Measurements from ENCODE around the gene TMEM168.
"Not testable (repeated sequence)": the region's sequence is repeated elsewhere in the genome, so short reads cannot be mapped to it uniquely, and the experiment has no call there.

The TMEM168 gene

GRCh38 chr7:112735261-112735660, 54.9 kb downstream of the TMEM168 start:
- no peak for ATAC-seq
- no peak for TF ChIP-seq GLIS3 (CRISPR knock-in tag; IDR thresholded peaks at IDR 0.05)
- TF ChIP-seq, protein P1, sequence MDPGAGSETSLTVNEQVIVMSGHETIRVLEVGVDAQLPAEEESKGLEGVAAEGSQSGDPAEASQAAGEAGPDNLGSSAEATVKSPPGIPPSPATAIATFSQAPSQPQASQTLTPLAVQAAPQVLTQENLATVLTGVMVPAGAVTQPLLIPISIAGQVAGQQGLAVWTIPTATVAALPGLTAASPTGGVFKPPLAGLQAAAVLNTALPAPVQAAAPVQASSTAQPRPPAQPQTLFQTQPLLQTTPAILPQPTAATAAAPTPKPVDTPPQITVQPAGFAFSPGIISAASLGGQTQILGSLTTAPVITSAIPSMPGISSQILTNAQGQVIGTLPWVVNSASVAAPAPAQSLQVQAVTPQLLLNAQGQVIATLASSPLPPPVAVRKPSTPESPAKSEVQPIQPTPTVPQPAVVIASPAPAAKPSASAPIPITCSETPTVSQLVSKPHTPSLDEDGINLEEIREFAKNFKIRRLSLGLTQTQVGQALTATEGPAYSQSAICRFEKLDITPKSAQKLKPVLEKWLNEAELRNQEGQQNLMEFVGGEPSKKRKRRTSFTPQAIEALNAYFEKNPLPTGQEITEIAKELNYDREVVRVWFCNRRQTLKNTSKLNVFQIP (CRISPR knock-in tag; IDR thresholded peaks at IDR 0.05; ENCODE audit: borderline replicate concordance, low read depth): no peak
- no peak for TF ChIP-seq CREB5 (CRISPR knock-in tag; IDR thresholded peaks at IDR 0.05; ENCODE audit: low read depth)
- no peak for TF ChIP-seq TOX (CRISPR knock-in tag; IDR thresholded peaks at IDR 0.05; ENCODE audit: borderline replicate concordance)
- TF ChIP-seq ZC3H10 (CRISPR knock-in tag; IDR thresholded peaks at IDR 0.05): no peak
- TF ChIP-seq ARNTL (CRISPR knock-in tag; IDR thresholded peaks at IDR 0.05; ENCODE audit: borderline replicate concordance, low read depth): no peak
- TF ChIP-seq CSDC2 (CRISPR knock-in tag; IDR thresholded peaks at IDR 0.05): no peak
- TF ChIP-seq PPARA (CRISPR knock-in tag; IDR thresholded peaks at IDR 0.05; ENCODE audit: borderline replicate concordance): no peak
- no peak for TF ChIP-seq TCF4 (CRISPR knock-in tag; IDR thresholded peaks at IDR 0.05; ENCODE audit: borderline replicate concordance)
- no peak for TF ChIP-seq ISL1 (CRISPR knock-in tag; IDR thresholded peaks at IDR 0.05)
- TF ChIP-seq ZNF70 (CRISPR knock-in tag; IDR thresholded peaks at IDR 0.05): no peak
- no peak for TF ChIP-seq ZFP30 (CRISPR knock-in tag; IDR thresholded peaks at IDR 0.05)
- TF ChIP-seq, protein P2, sequence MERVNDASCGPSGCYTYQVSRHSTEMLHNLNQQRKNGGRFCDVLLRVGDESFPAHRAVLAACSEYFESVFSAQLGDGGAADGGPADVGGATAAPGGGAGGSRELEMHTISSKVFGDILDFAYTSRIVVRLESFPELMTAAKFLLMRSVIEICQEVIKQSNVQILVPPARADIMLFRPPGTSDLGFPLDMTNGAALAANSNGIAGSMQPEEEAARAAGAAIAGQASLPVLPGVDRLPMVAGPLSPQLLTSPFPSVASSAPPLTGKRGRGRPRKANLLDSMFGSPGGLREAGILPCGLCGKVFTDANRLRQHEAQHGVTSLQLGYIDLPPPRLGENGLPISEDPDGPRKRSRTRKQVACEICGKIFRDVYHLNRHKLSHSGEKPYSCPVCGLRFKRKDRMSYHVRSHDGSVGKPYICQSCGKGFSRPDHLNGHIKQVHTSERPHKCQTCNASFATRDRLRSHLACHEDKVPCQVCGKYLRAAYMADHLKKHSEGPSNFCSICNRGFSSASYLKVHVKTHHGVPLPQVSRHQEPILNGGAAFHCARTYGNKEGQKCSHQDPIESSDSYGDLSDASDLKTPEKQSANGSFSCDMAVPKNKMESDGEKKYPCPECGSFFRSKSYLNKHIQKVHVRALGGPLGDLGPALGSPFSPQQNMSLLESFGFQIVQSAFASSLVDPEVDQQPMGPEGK (CRISPR knock-in tag; IDR thresholded peaks at IDR 0.05; ENCODE audit: borderline replicate concordance): no peak
- TF ChIP-seq ZNF565 (CRISPR knock-in tag; conservative IDR thresholded peaks at IDR 0.05; ENCODE audit: low read depth): no peak
- TF ChIP-seq ZFP3 (CRISPR knock-in tag; IDR thresholded peaks at IDR 0.05): no peak

DNA sequence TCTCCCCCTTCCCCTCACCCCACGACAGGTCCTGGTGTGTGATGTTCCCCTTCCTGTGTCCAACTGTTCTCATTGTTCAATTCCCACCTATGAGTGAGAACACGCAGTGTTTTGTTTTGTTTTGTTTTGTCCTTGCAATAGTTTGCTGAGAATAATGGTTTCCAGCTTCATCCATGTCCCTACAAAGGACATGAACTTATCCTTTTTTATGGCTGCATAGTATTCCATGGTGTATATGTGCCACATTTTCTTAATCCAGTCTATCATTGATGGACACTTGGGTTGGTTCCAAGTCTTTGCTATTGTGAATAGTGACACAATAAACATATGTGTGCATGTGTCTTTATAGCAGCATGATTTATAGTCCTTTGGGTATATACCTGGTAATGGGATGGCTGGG, 58.9 kb downstream of the TMEM168 start:
- ATAC-seq: not testable (repeated sequence)

DNA sequence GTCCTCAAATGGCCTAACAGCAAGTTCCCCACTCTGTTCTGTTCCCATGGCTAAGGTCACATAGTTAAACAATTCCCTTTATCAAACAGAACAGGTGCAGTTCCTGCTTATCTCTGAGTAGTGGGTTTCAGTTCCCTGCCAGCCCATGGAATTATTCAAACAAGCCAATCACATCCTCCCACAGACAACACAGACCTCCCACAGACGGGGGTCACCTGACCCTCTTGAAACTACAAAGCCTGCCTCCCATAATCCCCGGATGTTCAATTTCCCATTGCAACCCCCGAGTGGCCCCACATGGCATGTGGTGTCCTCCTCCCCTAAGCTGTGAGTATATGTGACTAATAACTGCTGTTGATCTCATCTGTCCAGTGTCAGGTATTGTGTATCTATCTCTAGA, 64.1 kb downstream of the TMEM168 start:
- no peak for ATAC-seq
- no peak for TF ChIP-seq TOX (CRISPR knock-in tag; IDR thresholded peaks at IDR 0.05; ENCODE audit: borderline replicate concordance)
- no peak for TF ChIP-seq CSDC2 (CRISPR knock-in tag; IDR thresholded peaks at IDR 0.05)
- no peak for TF ChIP-seq ZFP3 (CRISPR knock-in tag; IDR thresholded peaks at IDR 0.05)
- TF ChIP-seq ZNF70 (CRISPR knock-in tag; IDR thresholded peaks at IDR 0.05): no peak
- no peak for TF ChIP-seq CSRNP3 (CRISPR knock-in tag; IDR thresholded peaks at IDR 0.05)
- TF ChIP-seq OSR1 (CRISPR knock-in tag; IDR thresholded peaks at IDR 0.05): no peak
- no peak for TF ChIP-seq GLIS3 (CRISPR knock-in tag; IDR thresholded peaks at IDR 0.05)
- no peak for TF ChIP-seq BACH2 (CRISPR knock-in tag; IDR thresholded peaks at IDR 0.05; ENCODE audit: borderline replicate concordance)
- no peak for TF ChIP-seq TCF4 (CRISPR knock-in tag; IDR thresholded peaks at IDR 0.05; ENCODE audit: borderline replicate concordance)
- TF ChIP-seq, protein P1 (CRISPR knock-in tag; IDR thresholded peaks at IDR 0.05; ENCODE audit: borderline replicate concordance, low read depth): no peak
- no peak for TF ChIP-seq SNAI2 (CRISPR knock-in tag; IDR thresholded peaks at IDR 0.05)
- TF ChIP-seq CREB5 (CRISPR knock-in tag; IDR thresholded peaks at IDR 0.05; ENCODE audit: low read depth): no peak
- TF ChIP-seq ZNF8 (CRISPR knock-in tag; IDR thresholded peaks at IDR 0.05): no peak
- TF ChIP-seq TSHZ2 (CRISPR knock-in tag; IDR thresholded peaks at IDR 0.05): no peak
